ENCODE results near the gene KCNE4.
A peak's percentile ranks its signal among the peaks of the same experiment; 100 is the strongest.

The KCNE4 gene

GRCh38 chr2:223086370-223086981 is 34.5 kb downstream of the KCNE4 start:
- ATAC-seq: no peak

GRCh38 chr2:223087466-223087865 is 35.5 kb downstream of the KCNE4 start:
- ATAC-seq: no peak
- TF ChIP-seq CSDC2 (CRISPR knock-in tag; IDR thresholded peaks at IDR 0.05) (no peak), CSRNP3 (CRISPR knock-in tag; IDR thresholded peaks at IDR 0.05) (no peak), CREB5 (CRISPR knock-in tag; IDR thresholded peaks at IDR 0.05; ENCODE audit: low read depth) (no peak), OSR1 (CRISPR knock-in tag; IDR thresholded peaks at IDR 0.05) (no peak), ZNF565 (CRISPR knock-in tag; conservative IDR thresholded peaks at IDR 0.05; ENCODE audit: low read depth) (no peak), PATZ1 (CRISPR knock-in tag; IDR thresholded peaks at IDR 0.05; ENCODE audit: borderline replicate concordance) (no peak), RARB (CRISPR knock-in tag; IDR thresholded peaks at IDR 0.05) (no peak), ZNF70 (CRISPR knock-in tag; IDR thresholded peaks at IDR 0.05) (no peak)

More at GRCh38 chr2:223086370-223086981, 34.5 kb downstream of the KCNE4 start:
- TF ChIP-seq ISL1 (CRISPR knock-in tag; IDR thresholded peaks at IDR 0.05): peak; percentile 37; the same call in 1 of the 2 replicates
- TF ChIP-seq GLIS3 (CRISPR knock-in tag; IDR thresholded peaks at IDR 0.05): no peak
- no peak for TF ChIP-seq CREB5 (CRISPR knock-in tag; IDR thresholded peaks at IDR 0.05; ENCODE audit: low read depth)

- ATAC-seq: no peak
- TF ChIP-seq ZNF70 (CRISPR knock-in tag; IDR thresholded peaks at IDR 0.05) (no peak), ZNF8 (CRISPR knock-in tag; IDR thresholded peaks at IDR 0.05) (no peak), TSHZ2 (CRISPR knock-in tag; IDR thresholded peaks at IDR 0.05) (no peak), ZNF565 (CRISPR knock-in tag; conservative IDR thresholded peaks at IDR 0.05; ENCODE audit: low read depth) (no peak)
Measured at GRCh38 chr2:223088866-223089265, 36.9 kb downstream of the KCNE4 start.

GRCh38 chr2:223090039-223090438 is 38.0 kb downstream of the KCNE4 start:
- ATAC-seq: no peak
- TF ChIP-seq TSHZ2 (CRISPR knock-in tag; IDR thresholded peaks at IDR 0.05) (no peak), CSRNP3 (CRISPR knock-in tag; IDR thresholded peaks at IDR 0.05) (no peak), ISL1 (CRISPR knock-in tag; IDR thresholded peaks at IDR 0.05) (no peak), ARNTL (CRISPR knock-in tag; IDR thresholded peaks at IDR 0.05; ENCODE audit: borderline replicate concordance, low read depth) (no peak), PATZ1 (CRISPR knock-in tag; IDR thresholded peaks at IDR 0.05; ENCODE audit: borderline replicate concordance) (no peak), ZFP3 (CRISPR knock-in tag; IDR thresholded peaks at IDR 0.05) (no peak), POU6F1 (CRISPR knock-in tag; IDR thresholded peaks at IDR 0.05; ENCODE audit: borderline replicate concordance, low read depth) (no peak), CSDC2 (CRISPR knock-in tag; IDR thresholded peaks at IDR 0.05) (no peak), ZFP30 (CRISPR knock-in tag; IDR thresholded peaks at IDR 0.05) (no peak), TCF4 (CRISPR knock-in tag; IDR thresholded peaks at IDR 0.05; ENCODE audit: borderline replicate concordance) (no peak)
